NCI-H1694 (cell line): ENCODE data around the gene PLA2G12B.
"Not testable (repeated sequence)": the region's sequence is repeated elsewhere in the genome, so short reads cannot be mapped to it uniquely, and the experiment has no call there.

ENCODE experiments used
- DNase-seq: peaks from one replicate; lab custom pipeline; 2025; lab: John Stamatoyannopoulos, UW

The PLA2G12B gene

GRCh38 chr10:72935361-72935760 lies 19.2 kb downstream of the PLA2G12B start:
- DNase-seq = no peak

DNA sequence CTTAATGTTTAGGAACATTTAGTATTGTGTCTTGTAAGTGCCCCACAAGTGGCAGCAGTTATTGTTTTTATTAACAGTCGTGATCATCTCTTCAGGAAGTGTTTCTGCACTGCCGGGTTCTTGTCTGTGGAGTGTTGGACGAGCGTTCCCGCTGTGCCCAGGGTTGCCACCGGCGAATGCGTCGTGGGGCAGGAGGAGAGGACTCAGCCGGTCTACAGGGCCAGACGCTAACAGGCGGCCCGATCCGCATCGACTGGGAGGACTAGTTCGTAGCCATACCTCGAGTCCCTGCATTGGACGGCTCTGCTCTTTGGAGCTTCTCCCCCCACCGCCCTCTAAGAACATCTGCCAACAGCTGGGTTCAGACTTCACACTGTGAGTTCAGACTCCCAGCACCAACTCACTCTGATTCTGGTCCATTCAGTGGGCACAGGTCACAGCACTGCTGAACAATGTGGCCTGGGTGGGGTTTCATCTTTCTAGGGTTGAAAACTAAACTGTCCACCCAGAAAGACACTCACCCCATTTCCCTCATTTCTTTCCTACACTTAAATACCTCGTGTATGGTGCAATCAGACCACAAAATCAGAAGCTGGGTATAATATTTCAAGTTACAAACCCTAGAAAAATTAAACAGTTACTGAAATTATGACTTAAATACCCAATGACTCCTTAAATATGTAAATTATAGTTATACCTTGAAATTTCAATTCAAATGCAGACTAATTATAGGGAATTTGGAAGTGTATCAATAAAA lies 22.2 kb downstream of the PLA2G12B start:
- no peak for DNase-seq

- DNase-seq = no peak
Observed at GRCh38 chr10:72930276-72930675, 24.3 kb downstream of the PLA2G12B start.

GRCh38 chr10:72928798-72929197 lies 25.8 kb downstream of the PLA2G12B start:
- no peak for DNase-seq

DNA sequence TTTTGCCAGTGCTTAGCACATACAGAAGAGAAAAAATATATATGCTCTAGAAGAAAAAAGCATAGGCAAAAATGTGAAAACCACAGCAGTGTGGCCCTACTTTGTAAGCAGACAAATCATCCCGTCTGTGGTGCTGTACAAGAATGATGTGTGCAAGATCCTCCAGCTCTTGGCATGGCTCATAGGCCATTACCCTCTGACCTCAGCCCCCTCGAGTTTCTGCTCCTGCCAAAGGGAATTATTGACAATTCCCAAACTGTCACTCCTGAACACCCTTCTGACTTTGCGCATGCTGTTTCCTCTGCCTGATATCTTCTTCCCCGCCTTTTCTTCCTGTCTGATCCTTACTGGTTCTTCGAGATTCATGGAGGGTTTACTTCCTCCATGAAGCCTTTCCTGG lies 27.1 kb downstream of the PLA2G12B start:
- no peak for DNase-seq

GRCh38 chr10:72925951-72926465 lies 28.6 kb downstream of the PLA2G12B start:
- no peak for DNase-seq

DNA sequence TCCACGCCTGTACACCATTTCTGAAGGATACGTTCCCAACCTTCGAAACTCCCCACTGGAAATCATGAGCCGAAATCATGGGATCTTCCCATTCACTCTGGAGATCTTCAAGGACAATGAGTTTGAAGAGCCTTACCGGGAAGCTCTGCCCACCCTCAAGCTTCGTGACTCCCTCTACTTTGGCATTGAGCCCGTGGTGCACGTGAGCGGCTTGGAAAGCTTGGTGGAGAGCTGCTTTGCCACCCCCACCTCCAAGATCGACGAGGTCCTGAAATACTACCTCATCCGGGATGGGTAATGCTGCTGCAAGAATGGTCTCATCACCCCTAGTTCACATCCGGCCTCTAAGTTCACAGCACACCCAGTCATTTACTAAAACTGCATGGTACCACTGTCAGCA lies 30.3 kb downstream of the PLA2G12B start:
- DNase-seq = no peak

- not testable (repeated sequence) for DNase-seq
Observed at GRCh38 chr10:72921147-72921683, 33.4 kb downstream of the PLA2G12B start.

DNA sequence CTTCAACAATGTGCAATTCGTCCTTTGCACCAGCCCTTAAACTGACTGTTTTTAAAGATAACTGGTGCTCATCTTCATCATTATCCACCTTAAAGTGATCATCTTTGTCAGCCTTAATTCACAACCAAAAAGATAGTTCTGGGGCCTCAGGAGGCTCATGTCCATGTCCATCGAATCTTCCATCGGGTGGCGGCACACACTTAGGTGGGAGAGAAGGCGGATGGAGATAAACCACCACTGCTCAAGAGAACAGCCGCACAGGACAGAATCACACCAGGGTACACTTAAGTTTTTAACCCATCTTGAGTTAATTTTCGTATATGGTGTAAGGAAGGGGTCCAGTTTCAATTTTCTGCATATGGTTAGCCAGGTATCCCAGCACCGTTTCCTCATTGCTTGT lies 36.3 kb downstream of the PLA2G12B start:
- DNase-seq = no peak

DNA sequence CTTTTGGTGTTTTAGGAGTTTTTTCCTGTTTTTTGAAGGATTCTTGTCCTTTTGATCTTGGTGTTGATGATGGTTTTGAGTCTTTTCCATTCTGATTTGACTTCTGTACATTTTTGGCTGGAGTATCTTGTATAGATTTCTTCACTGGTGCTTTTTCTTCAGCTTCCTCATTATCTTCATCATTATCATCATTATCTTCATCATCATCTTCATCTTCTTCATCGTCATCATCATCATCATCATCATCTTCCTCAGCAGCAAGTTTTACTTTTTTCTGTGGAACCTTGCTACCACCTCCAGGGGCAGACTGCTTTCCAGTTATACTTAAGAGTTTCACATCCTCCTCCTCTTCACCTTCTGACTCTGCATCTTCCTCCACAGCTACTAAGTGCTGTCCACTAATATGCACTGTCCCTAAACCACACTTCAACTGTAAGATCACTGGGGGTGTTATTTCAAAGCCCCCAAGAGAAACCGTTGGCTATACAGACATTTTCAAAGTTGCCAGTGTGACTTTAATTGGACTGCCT lies 36.7 kb downstream of the PLA2G12B start:
- not testable (repeated sequence) for DNase-seq

GRCh38 chr10:72917201-72917600 lies 37.4 kb downstream of the PLA2G12B start:
- DNase-seq = not testable (repeated sequence)

GRCh38 chr10:72913287-72913686 lies 41.3 kb downstream of the PLA2G12B start:
- DNase-seq = no peak

GRCh38 chr10:72912736-72913135 lies 41.9 kb downstream of the PLA2G12B start:
- no peak for DNase-seq

DNA sequence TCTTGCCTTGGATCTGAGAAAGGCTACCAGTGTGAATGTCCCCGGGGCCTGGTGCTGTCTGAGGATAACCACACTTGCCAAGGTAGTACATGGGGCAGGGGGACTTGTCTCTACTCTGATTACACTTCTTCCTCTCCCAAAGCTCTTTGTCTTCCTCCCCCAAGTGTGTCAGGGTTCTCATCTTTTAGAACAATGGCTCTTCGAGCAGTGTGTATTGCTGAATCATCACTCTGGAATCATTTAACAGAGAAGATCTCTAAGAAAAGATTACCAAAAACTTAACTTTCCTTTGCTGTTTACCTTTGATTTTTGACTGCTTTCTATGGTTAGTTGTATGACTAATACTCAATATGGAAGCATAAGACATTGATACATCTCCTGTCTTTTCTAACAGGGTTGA lies 42.8 kb downstream of the PLA2G12B start:
- no peak for DNase-seq

- DNase-seq = no peak
Observed at GRCh38 chr10:72910705-72911104, 43.9 kb downstream of the PLA2G12B start.

DNA sequence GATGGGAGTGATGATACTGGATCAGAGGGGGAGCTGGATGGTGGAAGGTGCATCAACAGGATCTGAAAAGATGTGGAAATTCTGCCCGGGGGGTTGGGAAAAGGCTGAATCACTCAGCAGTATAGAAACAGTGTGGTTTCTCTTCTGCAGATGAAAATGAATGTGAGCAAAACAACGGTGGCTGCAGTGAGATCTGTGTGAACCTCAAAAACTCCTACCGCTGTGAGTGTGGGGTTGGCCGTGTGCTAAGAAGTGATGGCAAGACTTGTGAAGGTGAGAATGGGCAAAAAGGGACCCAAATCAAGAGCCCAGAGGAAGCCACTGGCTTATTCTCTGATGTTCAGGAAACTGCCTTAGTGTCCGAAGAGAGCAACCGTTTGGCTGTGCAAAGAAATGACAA lies 48.2 kb downstream of the PLA2G12B start:
- no peak for DNase-seq

- DNase-seq = no peak
Observed at GRCh38 chr10:72904806-72905205, 49.8 kb downstream of the PLA2G12B start.

- not testable (repeated sequence) for DNase-seq
Observed at GRCh38 chr10:72903941-72904446, 50.6 kb downstream of the PLA2G12B start.

- no peak for DNase-seq
Observed at GRCh38 chr10:72899545-72899944, 55.1 kb downstream of the PLA2G12B start.

GRCh38 chr10:72898616-72899015 lies 56.0 kb downstream of the PLA2G12B start:
- no peak for DNase-seq

GRCh38 chr10:72895236-72895850 lies 59.3 kb downstream of the PLA2G12B start:
- DNase-seq = no peak

DNA sequence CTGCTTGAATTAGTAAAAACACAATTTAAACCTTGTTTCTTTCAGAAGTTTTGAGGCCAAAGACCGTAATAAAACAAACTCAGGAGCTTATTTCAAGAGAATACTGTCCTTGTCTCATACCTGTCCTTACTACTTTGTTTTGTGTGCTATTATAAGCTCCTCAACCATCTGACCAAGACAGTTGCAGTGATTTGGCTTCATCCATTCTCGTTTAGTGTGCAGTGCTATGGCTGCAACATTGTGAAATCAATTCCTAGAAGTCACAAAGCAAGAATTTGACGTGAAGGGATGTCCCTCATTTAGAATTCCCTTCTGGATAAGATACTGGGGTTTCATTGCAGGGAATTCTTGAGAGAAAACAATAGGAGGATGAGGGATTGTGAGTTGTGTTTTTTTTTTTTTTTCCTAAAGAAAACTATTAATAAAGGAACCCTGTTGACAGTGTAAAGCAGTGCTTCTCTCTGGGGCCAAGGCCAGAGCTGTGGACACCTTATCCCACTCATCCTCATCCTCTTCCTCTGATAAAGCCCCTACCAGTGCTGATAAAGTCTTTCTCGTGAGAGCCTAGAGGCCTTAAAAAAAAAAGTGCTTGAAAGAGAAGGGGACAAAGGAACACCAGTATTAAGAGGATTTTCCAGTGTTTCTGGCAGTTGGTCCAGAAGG lies 61.3 kb downstream of the PLA2G12B start, which contains the start of gene OIT3:
Gene OIT3, plus strand, starts transcription at position 604 of the 663 bp plus-strand sequence. CDS start 60 bp downstream, outside the sequence.
- DNase-seq = no peak
